ENCODE measurements around the gene MAML3. TPM values are rescaled to one million over a fixed set of nuclear protein-coding genes. Genes with fewer than 3 reads are reported as not detected.

Gene MAML3
- total RNA-seq, 1 experiment from 2014 or later, result 12.1 TPM

- H3K4me3 Mint-ChIP-seq (ENCODE audit: unreplicated experiment), result no peak overlapping the region
- H3K9me3 Mint-ChIP-seq (ENCODE audit: unreplicated experiment), result no peaks in the 10 kb centered on the region
- Histone ChIP-seq H3K9me3 (no peaks in the 10 kb centered on the region), H3K4me3 (ENCODE audit: low read depth, low read length) (no peak overlapping the region), H3K36me3 (ENCODE audit: control insufficient read depth, insufficient read depth, low read length) (no peaks in the 10 kb centered on the region), H3K27me3 (replicated peaks; ENCODE audit: control insufficient read depth, insufficient read depth, low read length) (no peaks in the 10 kb centered on the region), H3K4me1 (peaks cover 33% of the 10 kb centered on the region)
- H3K4me1 Mint-ChIP-seq (ENCODE audit: low read depth, unreplicated experiment), result peaks cover 21% of the 10 kb centered on the region
- no peaks in the 10 kb centered on the region for H3K27me3 Mint-ChIP-seq (ENCODE audit: insufficient read depth, unreplicated experiment)
- ChIA-PET POLR2A (interaction anchor here (0.5 kb wide), 1 partner anchor 299 kb away, joined by 3 read pairs; no protein-coding TSS in a partner anchor), CTCF (no interaction called here)
- TF ChIP-seq CTCF (IDR thresholded peaks at IDR 0.05; ENCODE audit: insufficient read depth in 1 of 2, low read depth in 1 of 2, low read length in 1 of 2, severe bottlenecking in 1 of 2, unreplicated experiment in 1 of 2), result no peak
- peak overlapping the region; percentile 66 for H3K27ac Mint-ChIP-seq (ENCODE audit: unreplicated experiment)
- DNase-seq, result no peak
- intact Hi-C loops (cut with micrococcal nuclease; ENCODE audit: unreplicated experiment), result no loop called here
- BruUV-seq (replicated peaks), result no TSS peak
- peaks cover 5% of the 10 kb centered on the region for H3K36me3 Mint-ChIP-seq (ENCODE audit: insufficient read depth, unreplicated experiment)
Observed at GRCh38 chr4:140108713-140109230, 45.2 kb downstream of the MAML3 start.

- no peaks in the 10 kb centered on the region for H3K27me3 Mint-ChIP-seq (ENCODE audit: insufficient read depth, unreplicated experiment)
- H3K36me3 Mint-ChIP-seq (ENCODE audit: insufficient read depth, unreplicated experiment), result peaks cover 5% of the 10 kb centered on the region
- peaks cover 21% of the 10 kb centered on the region for H3K4me1 Mint-ChIP-seq (ENCODE audit: low read depth, unreplicated experiment)
- no peaks in the 10 kb centered on the region for H3K36me3 ChIP-seq (ENCODE audit: control insufficient read depth, insufficient read depth, low read length)
- CTCF ChIA-PET, result no interaction called here
- H3K27me3 ChIP-seq (replicated peaks; ENCODE audit: control insufficient read depth, insufficient read depth, low read length), result no peaks in the 10 kb centered on the region
- no peak for DNase-seq
- H3K4me3 ChIP-seq (ENCODE audit: low read depth, low read length), result no peak overlapping the region
- no peak overlapping the region for H3K4me3 Mint-ChIP-seq (ENCODE audit: unreplicated experiment)
- no peaks in the 10 kb centered on the region for H3K9me3 Mint-ChIP-seq (ENCODE audit: unreplicated experiment)
- POLR2A ChIA-PET, result interaction anchor here (0.5 kb wide), 1 partner anchor 298 kb away, joined by 3 read pairs; no protein-coding TSS in a partner anchor
- peaks cover 33% of the 10 kb centered on the region for H3K4me1 ChIP-seq
- H3K27ac Mint-ChIP-seq (ENCODE audit: unreplicated experiment), result peak overlapping the region; percentile 80
- no peaks in the 10 kb centered on the region for H3K9me3 ChIP-seq
- BruUV-seq (replicated peaks), result no TSS peak
- intact Hi-C loops (cut with micrococcal nuclease; ENCODE audit: unreplicated experiment), result no loop called here
- no peak for TF ChIP-seq CTCF (IDR thresholded peaks at IDR 0.05; ENCODE audit: insufficient read depth in 1 of 2, low read depth in 1 of 2, low read length in 1 of 2, severe bottlenecking in 1 of 2, unreplicated experiment in 1 of 2)
Observed at GRCh38 chr4:140108243-140108642, 45.7 kb downstream of the MAML3 start.

- ChIA-PET POLR2A (no interaction called here), CTCF (no interaction called here)
- Histone ChIP-seq H3K27me3 (replicated peaks; ENCODE audit: control insufficient read depth, insufficient read depth, low read length) (no peaks in the 10 kb centered on the region), H3K9me3 (no peaks in the 10 kb centered on the region), H3K4me3 (ENCODE audit: low read depth, low read length) (no peak overlapping the region), H3K36me3 (ENCODE audit: control insufficient read depth, insufficient read depth, low read length) (no peaks in the 10 kb centered on the region), H3K4me1 (peaks cover 31% of the 10 kb centered on the region)
- H3K4me1 Mint-ChIP-seq (ENCODE audit: low read depth, unreplicated experiment), result peaks cover 25% of the 10 kb centered on the region
- no peaks in the 10 kb centered on the region for H3K9me3 Mint-ChIP-seq (ENCODE audit: unreplicated experiment)
- H3K4me3 Mint-ChIP-seq (ENCODE audit: unreplicated experiment), result no peak overlapping the region
- H3K27me3 Mint-ChIP-seq (ENCODE audit: insufficient read depth, unreplicated experiment), result no peaks in the 10 kb centered on the region
- intact Hi-C loops (cut with micrococcal nuclease; ENCODE audit: unreplicated experiment), result no loop called here
- DNase-seq, result no peak
- peaks cover 5% of the 10 kb centered on the region for H3K36me3 Mint-ChIP-seq (ENCODE audit: insufficient read depth, unreplicated experiment)
- no peak overlapping the region for H3K27ac Mint-ChIP-seq (ENCODE audit: unreplicated experiment)
- no peak for TF ChIP-seq CTCF (IDR thresholded peaks at IDR 0.05; ENCODE audit: insufficient read depth in 1 of 2, low read depth in 1 of 2, low read length in 1 of 2, severe bottlenecking in 1 of 2, unreplicated experiment in 1 of 2)
- no TSS peak for BruUV-seq (replicated peaks)
Observed at GRCh38 chr4:140106289-140106844, 47.6 kb downstream of the MAML3 start.

All from Caco-2 (cell line).